AG04450 (cell line): ENCODE results near the gene PEMT. TPM values are rescaled to one million over a fixed set of nuclear protein-coding genes. Genes with fewer than 3 reads are reported as not detected.

Experiments
- CTCF ChIA-PET: fragments of 300-600, 350-600 bp; formaldehyde crosslinking; extraction: SDS; loops from one replicate; lab custom pipeline; 2022; ENCODE audit warnings: antibody characterized with exemption, inconsistent platforms; lab: Charles Lee
- POLR2A ChIA-PET: fragments of 350-600 bp; formaldehyde crosslinking; extraction: SDS; loops from one replicate; lab custom pipeline; 2021; ENCODE audit warnings: antibody characterized with exemption, inconsistent platforms; lab: Yijun Ruan, JAX
- DNase-seq: peaks from one replicate; pipeline ENCODE4 v3.0.0-alpha.2; 2011; ENCODE audit warnings: low read depth, low spot score
- H3K27ac ChIP-seq: one replicate; pipeline ENCODE4 v1.5.1; 2012; ENCODE audit warnings: low read depth, low read length, control low read depth
- H3K27me3 ChIP-seq: one replicate; pipeline ENCODE4 v1.6.0; 2012; ENCODE audit warnings: low read length; ENCODE audit not compliant: control insufficient read depth, insufficient read depth
- H3K4me3 ChIP-seq: 2 replicates; pipeline ENCODE4 v1.5.1; 2011; ENCODE audit warnings: mild to moderate bottlenecking, low read depth, low read length, control low read depth
- H3K9me3 ChIP-seq: 2 replicates; pipeline ENCODE4 v1.5.1; 2012; ENCODE audit warnings: low read length; ENCODE audit not compliant: control insufficient read depth, insufficient read depth
- polyA plus RNA-seq: library from polyadenylated mRNA; depleted of rRNA; stranded (reverse); fragments of >200 nt; gene quantifications from 2 replicates; pipeline ENCODE4 v1.2.3, GENCODE V29; 2011
- TF ChIP-seq, protein P1 (sequence below): IDR thresholded peaks from 2 replicates; pipeline ENCODE4 v1.5.1; 2011; ENCODE audit warnings: low read depth, low read length, control low read depth, inconsistent platforms

The PEMT gene
- polyA plus RNA-seq, 1 experiment = 14.9 TPM

- H3K4me3 ChIP-seq = peak overlapping the region; percentile 66
- no peaks in the 10 kb centered on the region for H3K27me3 ChIP-seq
- no peak overlapping the region for H3K27ac ChIP-seq
- ChIA-PET POLR2A (interaction anchor here (0.6 to 2.7 kb wide), 18 partner anchors 16 to 598 kb away, joined by 3 to 39 read pairs (median 4); partner anchors contain the start of gene PEMT), CTCF (interaction anchor here (0.6 to 2.7 kb wide), 14 partner anchors 11 to 537 kb away, joined by 3 to 49 read pairs (median 8); no protein-coding TSS in a partner anchor)
- DNase-seq = no peak
- H3K9me3 ChIP-seq = peaks cover 7% of the 10 kb centered on the region
- TF ChIP-seq, protein P1, sequence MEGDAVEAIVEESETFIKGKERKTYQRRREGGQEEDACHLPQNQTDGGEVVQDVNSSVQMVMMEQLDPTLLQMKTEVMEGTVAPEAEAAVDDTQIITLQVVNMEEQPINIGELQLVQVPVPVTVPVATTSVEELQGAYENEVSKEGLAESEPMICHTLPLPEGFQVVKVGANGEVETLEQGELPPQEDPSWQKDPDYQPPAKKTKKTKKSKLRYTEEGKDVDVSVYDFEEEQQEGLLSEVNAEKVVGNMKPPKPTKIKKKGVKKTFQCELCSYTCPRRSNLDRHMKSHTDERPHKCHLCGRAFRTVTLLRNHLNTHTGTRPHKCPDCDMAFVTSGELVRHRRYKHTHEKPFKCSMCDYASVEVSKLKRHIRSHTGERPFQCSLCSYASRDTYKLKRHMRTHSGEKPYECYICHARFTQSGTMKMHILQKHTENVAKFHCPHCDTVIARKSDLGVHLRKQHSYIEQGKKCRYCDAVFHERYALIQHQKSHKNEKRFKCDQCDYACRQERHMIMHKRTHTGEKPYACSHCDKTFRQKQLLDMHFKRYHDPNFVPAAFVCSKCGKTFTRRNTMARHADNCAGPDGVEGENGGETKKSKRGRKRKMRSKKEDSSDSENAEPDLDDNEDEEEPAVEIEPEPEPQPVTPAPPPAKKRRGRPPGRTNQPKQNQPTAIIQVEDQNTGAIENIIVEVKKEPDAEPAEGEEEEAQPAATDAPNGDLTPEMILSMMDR = no peak
Observed at GRCh38 chr17:17495536-17496188, 95.8 kb downstream of the PEMT start.

GRCh38 chr17:17494870-17495535, 96.5 kb downstream of the PEMT start:
- Histone ChIP-seq H3K27me3 (no peaks in the 10 kb centered on the region), H3K9me3 (peaks cover 7% of the 10 kb centered on the region), H3K27ac (no peak overlapping the region), H3K4me3 (peak overlapping the region; percentile 66)
- no peak for DNase-seq
- CTCF ChIA-PET = interaction anchor here (2.0 kb wide), 1 partner anchor 140 kb away, joined by 16 read pairs; no protein-coding TSS in a partner anchor
- POLR2A ChIA-PET = interaction anchor here (1.6 to 2.7 kb wide), 4 partner anchors 16 to 147 kb away, joined by 10 to 39 read pairs (median 12); partner anchors contain the start of gene PEMT
- TF ChIP-seq, protein P1 = no peak

DNA sequence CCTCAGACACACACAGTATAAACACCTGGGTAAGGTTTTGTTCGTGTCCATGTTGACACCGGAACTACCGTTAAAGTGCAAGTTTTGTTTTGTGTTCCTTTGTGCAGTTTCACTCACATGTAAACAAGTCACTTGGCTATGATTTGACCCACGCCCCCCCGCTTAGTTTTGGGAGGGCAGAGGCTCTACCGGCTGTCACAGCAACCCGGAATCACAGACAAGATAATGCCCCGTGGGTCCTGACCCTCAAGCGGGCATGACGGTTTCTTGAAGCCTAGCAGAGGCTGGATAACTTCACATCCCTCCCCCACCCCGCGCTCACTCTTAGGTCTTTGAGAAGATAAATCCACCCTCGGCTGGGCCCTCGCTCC, 97.0 kb downstream of the PEMT start:
- Histone ChIP-seq H3K27ac (no peak overlapping the region), H3K27me3 (no peaks in the 10 kb centered on the region), H3K9me3 (peaks cover 7% of the 10 kb centered on the region), H3K4me3 (peak overlapping the region; percentile 66)
- TF ChIP-seq, protein P1 = no peak
- ChIA-PET CTCF (no interaction called here), POLR2A (interaction anchor here (2.0 to 2.7 kb wide), 2 partner anchors 17 to 97 kb away, joined by 12 to 39 read pairs; partner anchors contain the start of gene PEMT)
- DNase-seq = no peak

- H3K9me3 ChIP-seq = peaks cover 7% of the 10 kb centered on the region
- CTCF ChIA-PET = no interaction called here
- TF ChIP-seq, protein P1 = no peak
- no peak for DNase-seq
- POLR2A ChIA-PET = interaction anchor here (0.6 kb wide), 1 partner anchor 114 kb away, joined by 3 read pairs; no protein-coding TSS in a partner anchor
- no peak overlapping the region for H3K4me3 ChIP-seq
- no peak overlapping the region for H3K27ac ChIP-seq
- no peaks in the 10 kb centered on the region for H3K27me3 ChIP-seq
Observed at GRCh38 chr17:17493986-17494466, 97.5 kb downstream of the PEMT start.
